CD4-positive, CD25-positive, alpha-beta regulatory T cell (primary cell): Measurements from ENCODE around the gene ZNF280A. TPM values are rescaled to one million over a fixed set of nuclear protein-coding genes. Genes with fewer than 3 reads are reported as not detected.
"Not testable (repeated sequence)": the region's sequence is repeated elsewhere in the genome, so short reads cannot be mapped to it uniquely, and the experiment has no call there.

Experiments
- ATAC-seq, 2 donors: fragments of 150-1000 bp; cut with Tn5 transposase; one replicate each; pipeline ENCODE4 v1.10.0; 2021; ENCODE audit warnings: low read depth in 2 of 2, moderate number of reproducible peaks in 2 of 2, moderate library complexity in 1 of 2
- DNase-seq, 3 donors: peaks; one replicate each; pipeline versions ENCODE4 v3.0.0 to v3.0.0-alpha.2; 2012 to 2022; ENCODE audit warnings: mixed read lengths in 1 of 3
- H3K27ac ChIP-seq: one replicate; pipeline ENCODE4 v1.7.0; 2013; ENCODE audit warnings: mild to moderate bottlenecking, low read length; ENCODE audit not compliant: insufficient read depth, poor library complexity, severe bottlenecking
- H3K27me3 ChIP-seq: one replicate; pipeline ENCODE4 v1.7.0; 2013; ENCODE audit warnings: low read length; ENCODE audit not compliant: control insufficient read depth, insufficient read depth
- H3K36me3 ChIP-seq: one replicate; pipeline ENCODE4 v1.7.0; 2013; ENCODE audit warnings: mild to moderate bottlenecking, low read length, moderate library complexity; ENCODE audit not compliant: control insufficient read depth, insufficient read depth
- H3K4me1 ChIP-seq: 2 replicates; pipeline ENCODE4 v1.7.0; 2013; ENCODE audit warnings: mild to moderate bottlenecking, low read length; ENCODE audit not compliant: insufficient read depth, control insufficient read depth, poor library complexity, severe bottlenecking
- H3K4me3 ChIP-seq: one replicate; pipeline ENCODE4 v1.7.0; 2013; ENCODE audit warnings: low read depth, mild to moderate bottlenecking, low read length, moderate library complexity
- H3K9me3 ChIP-seq, 2 experiments: 1 replicate in 1 of 2; 2 replicates in 1 of 2; pipeline ENCODE4 v1.7.0; 2013; ENCODE audit warnings: low read length in 2 of 2, mild to moderate bottlenecking in 1 of 2, moderate library complexity in 1 of 2; ENCODE audit not compliant: control insufficient read depth in 2 of 2
- H3K27ac Mint-ChIP-seq, 3 donors: one replicate each; pipeline ENCODE4 v1.8.0; 2020 to 2022; ENCODE audit warnings: mild to moderate bottlenecking in 3 of 3, mixed read lengths in 3 of 3, moderate library complexity in 2 of 3
- H3K27me3 Mint-ChIP-seq: one replicate; pipeline ENCODE4 v1.8.0; 2022; ENCODE audit warnings: mild to moderate bottlenecking, mixed read lengths
- H3K36me3 Mint-ChIP-seq: one replicate; pipeline ENCODE4 v1.8.0; 2020; ENCODE audit warnings: mixed read lengths
- H3K4me1 Mint-ChIP-seq, 4 donors: one replicate each; pipeline ENCODE4 v1.8.0; 2020 to 2022; ENCODE audit warnings: mixed read lengths in 4 of 4, mild to moderate bottlenecking in 1 of 4
- H3K4me3 Mint-ChIP-seq, 4 donors: one replicate each; pipeline ENCODE4 v1.8.0; 2020 to 2022; ENCODE audit warnings: mild to moderate bottlenecking in 4 of 4, mixed read lengths in 4 of 4, moderate library complexity in 3 of 4
- H3K9me3 Mint-ChIP-seq, 7 donors: one replicate each; pipeline ENCODE4 v1.8.0; 2020 to 2022; ENCODE audit warnings: mixed read lengths in 7 of 7, mild to moderate bottlenecking in 3 of 7, moderate library complexity in 2 of 7
- polyA plus RNA-seq, 4 donors: library from polyadenylated mRNA; unstranded; fragments of 300-500 nt; fragmentation: Illumina TruSeq; gene quantifications; one replicate each; pipeline ENCODE4 v1.2.3, GENCODE V29; 2021
- total RNA-seq: library from RNA; stranded (reverse); gene quantifications from one replicate; pipeline ENCODE4 v1.2.3, GENCODE V29; 2022

The ZNF280A gene
- total and polyA plus RNA-seq, 5 donors from 2014 or later, result not detected

DNA sequence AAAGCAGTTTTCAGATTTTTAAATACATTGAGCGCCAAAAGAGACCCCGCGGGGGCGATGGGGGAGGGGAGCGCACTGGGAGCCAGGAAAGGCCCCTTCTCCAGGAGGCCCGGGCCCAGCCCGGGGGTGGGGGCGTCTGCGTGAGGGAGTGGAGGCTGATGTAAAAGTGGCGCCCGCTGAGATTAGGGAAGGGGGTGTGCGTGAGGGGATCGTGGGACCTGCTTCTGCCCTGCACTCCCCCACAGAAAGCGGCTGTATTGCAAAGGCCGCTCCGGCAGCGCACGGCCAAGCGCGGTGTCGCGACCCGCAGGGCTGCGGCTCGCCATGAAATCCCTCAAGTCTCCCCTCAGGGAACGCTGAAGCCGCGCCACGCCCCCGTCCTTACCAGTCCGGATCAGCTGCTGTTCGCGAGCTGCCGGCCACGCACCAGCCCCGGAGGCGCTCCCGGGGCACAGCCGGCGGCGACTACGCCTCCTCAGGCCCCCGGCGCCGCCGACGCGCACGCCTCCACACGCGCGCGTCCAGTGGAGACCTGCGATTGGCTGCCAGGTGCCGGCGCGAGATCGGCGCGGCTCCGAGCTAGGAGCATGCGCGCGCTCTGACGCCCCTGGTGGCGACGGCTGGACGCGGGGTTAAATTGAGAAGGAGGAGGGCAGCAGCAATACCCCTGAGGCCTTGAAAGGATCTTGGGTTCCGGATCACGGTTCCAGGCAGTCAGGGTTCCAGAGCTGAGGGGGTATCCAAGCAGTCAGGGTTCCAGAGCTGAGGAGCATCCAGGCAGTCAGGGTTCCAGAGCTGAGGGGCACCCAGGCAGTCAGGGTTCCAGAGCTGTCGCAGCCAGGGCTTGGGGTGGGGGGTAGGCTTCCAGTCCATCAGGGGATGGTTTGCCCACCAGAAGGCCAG, 11.5 kb downstream of the ZNF280A start, which contains the start of gene ZNF280B:
ZNF280B (minus strand) TSS at position 469 of the 903 bp plus-strand sequence. CDS start 19,344 bp downstream, outside the sequence.
- peak; percentile 89 to 97 for ATAC-seq
- Mint-ChIP-seq H3K27ac (peak within 1 kb of the TSS in 2 of 3 donors; percentile 10 to 46), H3K4me3 (peak within 1 kb of the TSS; percentile 74 to 87 (median 84)), H3K36me3 (peaks cover 18% of the 10 kb centered on the region), H3K4me1 (peaks cover 12 to 17% (median 15%) of the 10 kb centered on the region in 4 donors), H3K27me3 (peaks cover 12% of the 10 kb centered on the region), H3K9me3 (peaks cover 0 to 15% (median 3%) of the 10 kb centered on the region in 7 donors)
- peaks cover 5% of the 10 kb centered on the region for H3K4me1 ChIP-seq
- peak; percentile 53 to 86 (median 73) for DNase-seq
- H3K27ac ChIP-seq, result no peak within 1 kb of the TSS
- H3K27me3 ChIP-seq, result no peaks in the 10 kb centered on the region
- H3K9me3 ChIP-seq, result peaks cover 0 to 3% of the 10 kb centered on the region in 2 experiments
- no peaks in the 10 kb centered on the region for H3K36me3 ChIP-seq
- H3K4me3 ChIP-seq, result peak within 1 kb of the TSS; percentile 49

- peaks cover 5% of the 10 kb centered on the region for H3K27me3 Mint-ChIP-seq
Observed at GRCh38 chr22:22507743-22508273, 12.3 kb downstream of the ZNF280A start.

DNA sequence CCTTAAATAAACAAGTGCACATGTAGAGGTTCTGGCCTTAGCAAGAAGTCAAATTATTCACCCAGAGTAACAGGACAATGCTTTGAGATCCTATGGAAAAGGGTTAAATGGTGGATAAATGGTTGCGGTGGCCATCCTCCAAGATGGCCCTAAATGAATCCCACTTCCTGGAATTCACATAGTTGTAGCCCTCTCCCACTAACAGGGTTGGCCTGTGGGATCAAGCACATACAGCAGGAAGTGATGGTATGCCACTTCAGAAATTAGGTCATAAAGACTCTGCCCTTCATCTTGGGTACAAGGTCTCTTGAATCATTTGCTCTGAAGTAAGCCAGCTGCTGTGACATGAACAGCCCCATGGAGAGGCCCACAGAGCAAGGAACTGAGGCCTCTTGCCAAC, 13.3 kb downstream of the ZNF280A start:
- no peak overlapping the region for H3K4me3 ChIP-seq
- Mint-ChIP-seq H3K36me3 (peaks cover 25% of the 10 kb centered on the region), H3K4me1 (peaks cover 12 to 17% (median 15%) of the 10 kb centered on the region in 4 donors), H3K4me3 (peak overlapping the region in 2 of 4 donors; percentile 23 to 82), H3K27me3 (no peaks in the 10 kb centered on the region), H3K9me3 (peaks cover 0 to 15% (median 3%) of the 10 kb centered on the region in 7 donors), H3K27ac (no peak overlapping the region)
- no peak overlapping the region for H3K27ac ChIP-seq
- peaks cover 5% of the 10 kb centered on the region for H3K4me1 ChIP-seq
- H3K27me3 ChIP-seq, result no peaks in the 10 kb centered on the region
- no peak for ATAC-seq
- DNase-seq, result no peak
- no peaks in the 10 kb centered on the region for H3K36me3 ChIP-seq
- peaks cover 0 to 3% of the 10 kb centered on the region in 2 experiments for H3K9me3 ChIP-seq

More at GRCh38 chr22:22507743-22508273, 12.3 kb downstream of the ZNF280A start:
- Mint-ChIP-seq H3K4me3 (peak overlapping the region; percentile 74 to 87 (median 84)), H3K4me1 (peaks cover 12 to 17% (median 15%) of the 10 kb centered on the region in 4 donors), H3K36me3 (peaks cover 18% of the 10 kb centered on the region), H3K9me3 (peaks cover 0 to 15% (median 3%) of the 10 kb centered on the region in 7 donors), H3K27ac (peak overlapping the region in 2 of 3 donors; percentile 10 to 46)
- DNase-seq, result no peak
- Histone ChIP-seq H3K36me3 (no peaks in the 10 kb centered on the region), H3K27ac (no peak overlapping the region), H3K9me3 (peaks cover 0 to 3% of the 10 kb centered on the region in 2 experiments), H3K4me3 (peak overlapping the region; percentile 49), H3K4me1 (peaks cover 5% of the 10 kb centered on the region), H3K27me3 (no peaks in the 10 kb centered on the region)
- ATAC-seq, result no peak

DNA sequence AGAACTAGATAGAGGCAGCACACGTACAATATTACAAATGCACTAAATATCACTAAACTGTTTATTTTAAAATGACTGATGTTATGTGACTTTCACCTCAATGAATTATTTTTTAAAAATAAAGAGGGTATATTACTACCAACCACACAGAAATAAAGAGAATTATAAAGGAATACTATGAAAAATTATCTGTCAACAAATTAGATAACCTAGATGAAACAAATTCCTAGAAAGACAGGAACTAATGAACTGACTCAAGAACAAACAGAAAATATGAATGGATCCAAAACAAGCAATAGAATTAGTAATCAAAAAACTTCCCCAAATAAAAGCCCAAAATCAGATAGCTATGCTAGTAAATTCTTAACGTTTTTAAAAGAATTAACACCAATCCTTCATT, 21.8 kb downstream of the ZNF280A start:
- Histone ChIP-seq H3K4me3 (no peak overlapping the region), H3K27ac (no peak overlapping the region), H3K27me3 (no peaks in the 10 kb centered on the region), H3K9me3 (no peaks in the 10 kb centered on the region), H3K4me1 (no peaks in the 10 kb centered on the region), H3K36me3 (no peaks in the 10 kb centered on the region)
- Mint-ChIP-seq H3K27me3 (no peaks in the 10 kb centered on the region), H3K36me3 (peaks cover 18% of the 10 kb centered on the region), H3K4me1 (peaks cover 0 to 3% (median 0%) of the 10 kb centered on the region in 4 donors), H3K27ac (no peak overlapping the region), H3K4me3 (no peak overlapping the region), H3K9me3 (no peaks in the 10 kb centered on the region)
- ATAC-seq (no peak), DNase-seq (no peak)

- not testable (repeated sequence) for H3K4me1 ChIP-seq, ATAC-seq, H3K4me3 Mint-ChIP-seq, H3K27me3 Mint-ChIP-seq, H3K9me3 ChIP-seq, H3K9me3 Mint-ChIP-seq, H3K4me1 Mint-ChIP-seq, H3K36me3 ChIP-seq, H3K4me3 ChIP-seq, H3K27ac Mint-ChIP-seq, H3K27me3 ChIP-seq, DNase-seq, H3K27ac ChIP-seq
- peaks cover 17% of the 10 kb centered on the region for H3K36me3 Mint-ChIP-seq
Observed at GRCh38 chr22:22491589-22491988, 28.5 kb downstream of the ZNF280A start.

DNA sequence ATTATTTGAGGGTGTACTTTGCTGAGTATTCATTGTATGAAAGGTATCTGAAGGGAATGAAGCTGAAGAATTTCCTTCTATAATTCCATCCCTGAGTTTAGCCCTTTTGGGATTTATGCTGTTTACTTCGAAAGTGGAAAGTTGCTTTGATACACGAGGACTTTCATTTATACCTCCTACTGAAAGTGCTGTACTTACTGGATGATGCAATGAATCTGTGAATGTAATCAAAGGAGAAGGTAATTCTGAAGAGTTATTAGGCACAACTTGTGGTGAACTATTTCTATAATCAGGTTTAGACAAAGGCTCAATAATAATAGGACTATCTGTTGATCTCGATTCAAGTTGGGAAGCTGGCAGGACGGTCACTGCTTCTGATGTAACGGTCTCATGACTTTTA, 31.3 kb downstream of the ZNF280A start:
- ATAC-seq, result no peak
- no peak overlapping the region for H3K27ac Mint-ChIP-seq
- H3K4me3 Mint-ChIP-seq, result no peak overlapping the region
- peaks cover 0 to 2% (median 0%) of the 10 kb centered on the region in 7 donors for H3K9me3 Mint-ChIP-seq
- H3K4me1 Mint-ChIP-seq, result peaks cover 0 to 5% (median 0%) of the 10 kb centered on the region in 4 donors
- DNase-seq, result no peak
- Histone ChIP-seq H3K4me3 (no peak overlapping the region), H3K27ac (no peak overlapping the region), H3K4me1 (no peaks in the 10 kb centered on the region), H3K9me3 (no peaks in the 10 kb centered on the region), H3K36me3 (no peaks in the 10 kb centered on the region), H3K27me3 (no peaks in the 10 kb centered on the region)
- H3K36me3 Mint-ChIP-seq, result peaks cover 16% of the 10 kb centered on the region
- peaks cover 5% of the 10 kb centered on the region for H3K27me3 Mint-ChIP-seq

GRCh38 chr22:22487869-22488597, 32.0 kb downstream of the ZNF280A start:
- Mint-ChIP-seq H3K27me3 (peaks cover 5% of the 10 kb centered on the region), H3K4me3 (no peak overlapping the region), H3K4me1 (peaks cover 0 to 5% (median 0%) of the 10 kb centered on the region in 4 donors), H3K36me3 (peaks cover 12% of the 10 kb centered on the region), H3K9me3 (peaks cover 0 to 2% (median 0%) of the 10 kb centered on the region in 7 donors), H3K27ac (no peak overlapping the region)
- H3K4me3 ChIP-seq, result no peak overlapping the region
- DNase-seq (no peak), ATAC-seq (no peak)
- no peaks in the 10 kb centered on the region for H3K4me1 ChIP-seq
- H3K9me3 ChIP-seq, result no peaks in the 10 kb centered on the region
- H3K27me3 ChIP-seq, result no peaks in the 10 kb centered on the region
- no peaks in the 10 kb centered on the region for H3K36me3 ChIP-seq
- H3K27ac ChIP-seq, result no peak overlapping the region
